Activated CD4-positive, alpha-beta T cell treated with anti-CD3 and anti-CD28 coated beads, Interleukin-2, Interleukin-4, amounts not matched to agents 100 ng/mL and 50 ng/mL, durations not matched to agents 16 hours and 8 hours (primary cell): Measurements from ENCODE around the gene CEP44.
A peak's percentile ranks its signal among the peaks of the same experiment; 100 is the strongest.
"Not testable (repeated sequence)": the region's sequence is repeated elsewhere in the genome, so short reads cannot be mapped to it uniquely, and the experiment has no call there.

Experiments
- DNase-seq: peaks from one replicate; pipeline ENCODE4 v3.0.0-alpha.2; 2020; ENCODE audit warnings: low spot score

Gene CEP44, protein sequence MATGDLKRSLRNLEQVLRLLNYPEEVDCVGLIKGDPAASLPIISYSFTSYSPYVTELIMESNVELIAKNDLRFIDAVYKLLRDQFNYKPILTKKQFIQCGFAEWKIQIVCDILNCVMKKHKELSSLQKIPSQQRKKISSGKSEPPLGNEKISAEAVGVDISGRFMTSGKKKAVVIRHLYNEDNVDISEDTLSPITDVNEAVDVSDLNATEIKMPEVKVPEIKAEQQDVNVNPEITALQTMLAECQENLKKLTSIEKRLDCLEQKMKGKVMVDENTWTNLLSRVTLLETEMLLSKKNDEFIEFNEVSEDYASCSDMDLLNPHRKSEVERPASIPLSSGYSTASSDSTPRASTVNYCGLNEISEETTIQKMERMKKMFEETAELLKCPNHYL

GRCh38 chr4:174283507-174284471 lies at the start of gene CEP44, which contains the start of gene FBXO8:
Gene CEP44 (plus strand): TSS chr4:174283911. CDS start chr4:174299122, 15,211 bp downstream.
Gene FBXO8 (minus strand): TSS chr4:174283667. CDS start chr4:174263092, 20,575 bp downstream.
- peak; percentile 69 for DNase-seq

DNA sequence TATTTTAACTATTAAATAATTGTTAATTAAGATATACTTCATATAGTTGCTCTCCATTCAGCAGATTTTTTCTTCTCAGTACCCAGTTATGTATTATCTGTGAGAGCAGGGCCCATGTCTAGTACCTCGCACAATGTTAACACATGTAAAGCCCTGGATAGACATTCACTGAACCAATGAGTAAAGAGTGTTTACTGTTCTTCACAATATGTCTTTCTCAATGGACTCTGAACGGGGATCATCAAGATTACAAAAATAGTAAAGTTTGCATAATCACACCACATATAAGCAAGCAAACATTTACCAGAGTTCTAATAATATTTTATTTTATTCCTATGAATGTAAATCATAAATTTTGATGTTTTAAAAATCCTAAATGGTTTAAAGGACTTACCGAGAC lies 47.4 kb upstream of the CEP44 start:
- DNase-seq = no peak

GRCh38 chr4:174241162-174241561 lies 42.5 kb upstream of the CEP44 start:
- DNase-seq = no peak

- peak; percentile 3 for DNase-seq
These were observed 39.3 kb upstream of the CEP44 start for GRCh38 chr4:174244441-174244840.

DNA sequence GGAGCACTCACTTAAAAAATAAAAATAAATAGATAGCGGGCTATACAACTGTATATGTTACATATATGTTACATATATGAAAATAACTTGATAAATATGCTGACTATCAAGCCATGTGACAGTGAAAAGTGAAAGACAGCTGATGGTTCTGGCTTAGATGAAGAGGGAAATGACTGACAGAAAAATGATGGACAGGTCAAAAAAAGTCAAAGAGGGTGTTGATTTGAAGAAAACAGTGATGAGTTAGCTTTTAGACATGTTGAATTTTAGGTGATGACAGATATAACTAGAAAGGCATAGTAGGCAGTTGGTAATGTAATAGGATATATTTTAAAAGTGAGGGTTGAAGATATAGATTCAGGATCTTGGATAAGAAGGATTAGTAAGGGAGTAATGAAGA lies 38.0 kb upstream of the CEP44 start:
- DNase-seq = no peak

DNA sequence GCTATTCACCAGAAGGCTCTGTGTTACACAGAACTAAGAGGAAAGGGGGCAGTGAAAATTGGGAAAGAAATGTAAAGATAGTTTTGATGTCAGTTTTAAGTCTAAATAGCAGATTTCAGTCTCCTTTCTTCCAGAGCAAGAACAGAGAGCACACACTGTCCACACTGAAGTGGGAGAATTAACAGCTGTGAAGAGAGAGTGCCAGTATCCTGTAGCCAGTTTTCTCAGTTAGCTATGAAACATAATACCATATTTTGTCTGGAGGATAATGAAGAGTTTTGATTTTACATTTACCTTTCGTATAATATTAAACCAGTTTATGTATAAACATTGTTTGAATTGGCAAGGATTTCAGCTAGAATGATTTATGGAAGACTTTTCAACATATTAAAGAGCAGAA lies 35.3 kb upstream of the CEP44 start:
- DNase-seq = no peak

- no peak for DNase-seq
These were observed 31.3 kb upstream of the CEP44 start for GRCh38 chr4:174252412-174252811.

GRCh38 chr4:174254613-174255012 lies 29.1 kb upstream of the CEP44 start:
- no peak for DNase-seq

GRCh38 chr4:174255374-174255773 lies 28.3 kb upstream of the CEP44 start:
- no peak for DNase-seq

DNA sequence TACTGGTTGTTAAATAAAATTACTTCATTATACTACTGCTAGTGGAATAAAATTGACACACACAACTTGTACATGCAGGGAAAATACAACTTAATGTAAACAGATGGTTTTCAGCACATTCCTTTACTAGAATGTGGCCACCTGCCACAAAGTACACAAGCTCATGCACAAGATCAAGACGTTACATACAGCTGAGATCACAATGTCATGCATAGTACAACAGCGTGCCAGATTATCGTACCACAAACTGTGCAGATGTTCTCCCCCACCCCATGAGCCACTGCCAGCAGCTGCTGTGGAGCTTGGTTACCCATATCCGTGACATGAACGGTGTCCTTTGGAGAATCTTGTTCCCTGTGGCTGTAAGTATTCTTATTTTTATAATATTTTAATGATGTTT lies 27.9 kb upstream of the CEP44 start:
- no peak for DNase-seq

DNA sequence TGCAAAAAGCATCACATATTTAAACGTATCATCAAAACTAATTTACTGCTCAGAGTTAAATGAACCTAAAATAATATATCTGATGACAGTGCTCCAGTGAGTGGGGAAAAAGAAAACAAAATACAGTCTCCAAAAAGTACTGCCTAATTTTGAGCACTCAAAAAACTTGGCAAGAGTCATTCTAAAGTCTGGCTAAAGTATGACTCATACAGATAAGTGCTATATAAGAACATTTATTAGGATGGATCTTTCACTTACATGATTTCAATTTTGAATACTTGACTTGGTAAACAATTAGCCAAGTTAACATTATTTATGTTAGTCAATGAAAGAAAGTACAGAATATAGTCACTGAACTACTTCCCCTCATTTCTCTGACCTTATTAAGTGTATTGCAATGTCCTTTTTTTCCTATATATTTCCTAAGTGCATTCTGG lies 27.4 kb upstream of the CEP44 start:
- no peak for DNase-seq

- no peak for DNase-seq
These were observed 24.1 kb upstream of the CEP44 start for GRCh38 chr4:174259580-174259979.

GRCh38 chr4:174260099-174260498 lies 23.6 kb upstream of the CEP44 start:
- DNase-seq = no peak

DNA sequence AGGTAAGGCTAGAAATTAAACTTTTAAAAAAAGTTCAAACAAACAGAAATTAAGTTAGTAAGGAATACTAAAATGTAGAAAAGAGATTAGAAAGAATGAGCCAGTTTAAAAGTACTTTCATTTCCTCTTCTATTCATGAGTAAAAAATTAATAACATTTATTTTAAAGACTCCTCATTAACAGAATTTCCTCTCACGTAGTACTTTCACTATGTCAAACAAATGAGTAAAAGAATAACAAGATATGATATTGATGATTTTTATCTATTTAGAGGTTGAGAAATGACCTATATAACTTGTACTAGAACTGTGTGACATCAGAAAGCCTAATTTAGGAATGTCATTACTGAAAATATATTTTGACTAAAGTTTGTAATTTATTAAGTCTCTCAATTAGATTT lies 22.3 kb upstream of the CEP44 start:
- DNase-seq = not testable (repeated sequence)

- no peak for DNase-seq
These were observed 20.9 kb upstream of the CEP44 start for GRCh38 chr4:174262624-174263444.

GRCh38 chr4:174263445-174263736 lies 20.3 kb upstream of the CEP44 start:
- DNase-seq = no peak

DNA sequence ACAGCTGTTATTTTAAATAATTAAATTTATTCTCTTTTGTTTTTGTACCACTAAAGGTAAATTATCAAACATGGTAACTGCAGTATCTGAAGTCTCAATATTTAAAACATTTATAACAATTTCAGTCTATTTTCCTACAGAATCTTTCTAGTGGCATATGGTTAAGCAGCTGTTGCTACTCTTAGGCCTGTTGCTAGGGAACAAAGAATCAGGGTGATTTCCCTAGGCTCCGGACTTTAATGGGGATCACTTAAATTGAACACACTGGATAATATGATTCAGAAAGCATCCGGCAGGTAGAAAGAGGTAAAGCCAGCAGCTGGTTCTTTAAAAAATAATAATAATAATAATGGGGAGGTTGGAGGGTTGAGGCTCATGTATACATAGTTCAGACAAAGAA lies 17.8 kb upstream of the CEP44 start:
- no peak for DNase-seq

GRCh38 chr4:174266416-174266815 lies 17.3 kb upstream of the CEP44 start:
- no peak for DNase-seq

DNA sequence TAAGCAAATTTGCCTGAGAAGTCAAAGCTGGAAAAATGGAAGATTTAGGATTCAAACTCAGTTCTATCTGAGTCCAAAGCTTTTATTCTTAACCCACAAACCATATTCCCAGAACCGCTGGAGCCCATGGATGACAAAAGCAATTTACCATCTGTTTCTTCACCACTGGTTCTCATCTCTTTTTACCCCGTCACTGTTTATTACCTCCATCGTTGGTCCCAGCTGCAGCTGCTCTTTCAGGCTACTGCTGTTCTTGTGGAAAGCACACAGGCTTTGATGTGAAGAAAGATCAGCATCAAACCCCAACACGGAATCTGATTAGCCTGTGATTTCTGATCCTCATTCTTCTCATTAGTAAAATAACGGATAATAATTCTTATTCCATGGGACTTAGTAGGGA lies 9.8 kb upstream of the CEP44 start:
- DNase-seq = no peak

- no peak for DNase-seq
These were observed 9.3 kb upstream of the CEP44 start for GRCh38 chr4:174274436-174274835.

DNA sequence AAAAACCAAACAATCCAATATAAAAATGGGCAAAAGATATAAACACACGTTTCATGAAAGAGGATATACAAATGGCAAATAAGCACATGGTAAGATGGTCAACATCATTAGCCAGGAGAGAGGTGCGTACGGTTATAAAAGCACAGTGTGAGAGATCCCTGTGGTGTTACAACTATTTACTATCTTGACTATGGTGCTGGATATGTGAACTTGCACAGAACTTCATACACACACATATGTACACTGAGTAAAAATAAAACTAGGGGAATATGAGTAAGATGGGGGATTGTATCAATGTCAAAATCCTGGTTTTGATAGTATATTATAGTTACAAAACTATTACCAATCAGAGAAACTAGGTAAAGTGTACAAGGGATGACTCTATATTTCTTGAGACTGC lies 8.6 kb upstream of the CEP44 start:
- no peak for DNase-seq

- no peak for DNase-seq
These were observed 6.3 kb upstream of the CEP44 start for GRCh38 chr4:174277433-174277832.
